GM18519 (cell line): ENCODE measurements around the gene MRPL3.

Source experiments
- ATAC-seq: cut with Tn5 transposase; IDR thresholded peaks from one replicate; pipeline ENCODE4 v1.9.1; 2021; ENCODE audit warnings: mild to moderate bottlenecking, moderate library complexity; ENCODE audit not compliant: unreplicated experiment, low FRiP score

MRPL3 gene

DNA sequence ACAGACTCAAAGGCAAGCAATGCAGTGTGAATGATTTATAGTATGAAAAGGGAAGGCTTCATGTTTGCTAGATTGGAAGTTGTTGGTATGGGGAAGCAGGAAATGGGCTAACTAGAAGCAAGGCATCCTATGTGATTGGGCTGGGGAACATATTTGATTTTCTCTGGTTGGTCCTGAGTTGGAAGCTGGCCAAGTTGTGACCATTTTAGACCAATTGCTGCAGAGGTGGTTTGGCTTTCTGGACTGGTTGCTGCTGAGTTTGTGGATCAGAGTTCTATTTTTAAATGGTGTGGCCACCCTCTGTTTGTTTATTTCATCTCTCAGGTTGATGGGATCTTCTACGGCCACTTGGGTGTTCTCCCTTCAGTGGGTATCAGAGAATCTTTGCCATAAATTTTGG, 81.5 kb downstream of the MRPL3 start:
- no peak for ATAC-seq

- no peak for ATAC-seq
These were observed 85.0 kb downstream of the MRPL3 start for GRCh38 chr3:131417751-131418150.
